MM.1S (cell line): ENCODE measurements around the gene SS18L1.

Source experiments
- EZH2 ChIP-seq: fragments of 300-600 bp; sonication (generic); optimal IDR thresholded peaks from 2 replicates; pipeline ENCODE3; 2017; ENCODE audit warnings: low read depth, mild to moderate bottlenecking, antibody characterized with exemption, low read length, mixed read lengths
- EZH2phosphoT487 ChIP-seq: fragments of 300-600 bp; sonication (generic); IDR thresholded peaks from 2 replicates; pipeline ENCODE4 v1.6.1; 2018; ENCODE audit warnings: antibody characterized with exemption, low read length
- TF ChIP-seq, protein P1 (sequence below): fragments of 300-600 bp; sonication (generic); IDR thresholded peaks from 2 replicates; pipeline ENCODE4 v1.5.1; 2016; ENCODE audit warnings: antibody characterized with exemption, low read length, mixed read lengths

DNA sequence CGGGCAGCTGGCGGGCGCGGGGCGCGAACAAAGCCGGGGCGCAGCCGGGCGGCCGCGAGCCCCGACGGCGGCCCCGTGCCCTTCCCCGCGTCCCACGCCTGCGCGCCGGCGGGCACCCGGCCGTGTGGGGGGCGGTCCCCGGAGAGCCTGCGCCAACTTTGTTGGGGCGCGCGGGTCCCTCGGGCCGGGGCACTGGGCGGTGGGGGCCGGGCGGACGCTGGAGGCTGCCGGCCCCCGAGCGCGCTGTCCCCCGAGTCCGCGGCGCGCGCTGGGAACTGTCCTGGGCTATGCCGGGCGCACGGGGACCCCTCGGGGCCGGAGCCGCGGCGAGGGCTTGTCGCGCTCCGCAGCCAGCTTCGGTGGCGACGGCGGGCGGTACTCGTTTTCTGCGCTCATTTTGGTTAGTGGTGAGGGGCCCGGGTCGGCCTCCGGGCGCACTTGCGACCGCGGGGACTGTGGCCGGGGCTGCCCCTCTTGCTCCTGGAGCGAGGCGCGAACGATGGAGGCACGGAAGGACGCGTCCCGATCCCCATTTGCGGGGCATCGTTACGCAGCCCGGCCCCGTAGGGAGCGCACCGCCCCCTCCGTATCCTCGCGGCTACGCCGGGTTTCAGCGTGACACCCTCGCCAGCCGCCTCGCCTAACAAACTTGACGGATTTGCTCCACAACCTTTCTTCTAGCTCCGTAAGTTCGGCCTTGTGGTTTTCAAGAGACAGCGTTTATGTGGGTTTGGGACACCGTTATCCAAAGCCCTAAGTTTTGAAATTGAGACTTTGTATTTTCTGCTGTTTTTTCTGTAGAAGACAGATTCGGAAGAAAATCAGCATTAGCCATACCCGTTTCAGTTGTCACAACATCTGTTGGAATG is 622 bp downstream of the SS18L1 start:
- TF ChIP-seq, protein P1, sequence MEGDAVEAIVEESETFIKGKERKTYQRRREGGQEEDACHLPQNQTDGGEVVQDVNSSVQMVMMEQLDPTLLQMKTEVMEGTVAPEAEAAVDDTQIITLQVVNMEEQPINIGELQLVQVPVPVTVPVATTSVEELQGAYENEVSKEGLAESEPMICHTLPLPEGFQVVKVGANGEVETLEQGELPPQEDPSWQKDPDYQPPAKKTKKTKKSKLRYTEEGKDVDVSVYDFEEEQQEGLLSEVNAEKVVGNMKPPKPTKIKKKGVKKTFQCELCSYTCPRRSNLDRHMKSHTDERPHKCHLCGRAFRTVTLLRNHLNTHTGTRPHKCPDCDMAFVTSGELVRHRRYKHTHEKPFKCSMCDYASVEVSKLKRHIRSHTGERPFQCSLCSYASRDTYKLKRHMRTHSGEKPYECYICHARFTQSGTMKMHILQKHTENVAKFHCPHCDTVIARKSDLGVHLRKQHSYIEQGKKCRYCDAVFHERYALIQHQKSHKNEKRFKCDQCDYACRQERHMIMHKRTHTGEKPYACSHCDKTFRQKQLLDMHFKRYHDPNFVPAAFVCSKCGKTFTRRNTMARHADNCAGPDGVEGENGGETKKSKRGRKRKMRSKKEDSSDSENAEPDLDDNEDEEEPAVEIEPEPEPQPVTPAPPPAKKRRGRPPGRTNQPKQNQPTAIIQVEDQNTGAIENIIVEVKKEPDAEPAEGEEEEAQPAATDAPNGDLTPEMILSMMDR: no peak
- TF ChIP-seq EZH2 (no peak), EZH2phosphoT487 (no peak)
